ENCODE results near the gene ZMYM4.

ZMYM4 gene

DNA sequence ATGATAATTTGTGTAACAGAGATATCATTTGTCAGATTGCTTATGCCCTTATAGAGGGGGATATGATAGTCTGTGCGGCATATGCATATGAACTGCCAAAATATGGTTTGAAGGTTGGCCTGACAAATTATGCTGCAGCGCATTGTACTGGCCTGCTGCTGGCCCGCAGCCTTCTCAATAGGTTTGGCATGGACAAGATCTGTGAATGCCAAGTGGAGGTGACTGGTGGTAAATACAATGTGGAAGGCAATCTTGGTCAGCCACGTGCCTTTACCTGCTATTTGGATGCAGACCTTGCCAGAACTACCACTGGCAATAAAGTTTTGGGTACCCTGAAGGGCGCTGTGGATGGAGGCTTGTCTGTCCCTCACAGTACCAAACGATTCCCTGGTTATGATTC lies 82.4 kb downstream of the ZMYM4 start:
- TF ChIP-seq CTCF (IDR thresholded peaks at IDR 0.05): no peak
- no peak for DNase-seq (ENCODE audit: low spot score)

GRCh38 chr1:35359995-35360394 lies 91.5 kb downstream of the ZMYM4 start:
- H3K4me3 ChIP-seq: no peak overlapping the region
- no peak overlapping the region for H3K27ac ChIP-seq
- TF ChIP-seq CTCF (IDR thresholded peaks at IDR 0.05): no peak
- DNase-seq (ENCODE audit: low spot score): no peak

More for the DNA sequence above, 82.4 kb downstream of the ZMYM4 start:
- no peak overlapping the region for H3K4me3 ChIP-seq
- H3K27ac ChIP-seq: no peak overlapping the region

DNA sequence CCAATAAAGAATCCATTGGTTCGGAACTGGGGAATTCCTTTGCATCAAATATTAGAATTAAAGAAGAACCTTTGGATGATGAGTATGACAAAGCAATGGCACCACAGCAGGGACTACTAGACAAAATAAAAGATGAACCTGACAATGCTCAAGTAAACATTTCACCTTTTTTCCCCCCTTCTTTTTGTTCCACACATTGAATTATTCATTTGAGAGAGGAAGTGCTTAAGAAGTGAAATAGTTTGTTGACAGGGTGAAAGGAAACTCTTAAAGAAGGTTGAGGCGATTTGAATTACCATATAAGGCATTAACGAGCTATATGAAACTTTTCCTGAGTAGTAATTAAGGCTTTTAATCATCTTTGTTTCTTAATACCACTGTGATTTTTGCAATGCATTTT lies 93.1 kb downstream of the ZMYM4 start:
- no peak for TF ChIP-seq CTCF (IDR thresholded peaks at IDR 0.05)

GRCh38 chr1:35364741-35365140 lies 96.2 kb downstream of the ZMYM4 start:
- H3K4me3 ChIP-seq: no peak overlapping the region
- no peak for TF ChIP-seq CTCF (IDR thresholded peaks at IDR 0.05)
- no peak for DNase-seq (ENCODE audit: low spot score)

More for the DNA sequence above, 93.1 kb downstream of the ZMYM4 start:
- Histone ChIP-seq H3K4me3 (no peak overlapping the region), H3K27ac (no peak overlapping the region)
- no peak for DNase-seq (ENCODE audit: low spot score)

DNA sequence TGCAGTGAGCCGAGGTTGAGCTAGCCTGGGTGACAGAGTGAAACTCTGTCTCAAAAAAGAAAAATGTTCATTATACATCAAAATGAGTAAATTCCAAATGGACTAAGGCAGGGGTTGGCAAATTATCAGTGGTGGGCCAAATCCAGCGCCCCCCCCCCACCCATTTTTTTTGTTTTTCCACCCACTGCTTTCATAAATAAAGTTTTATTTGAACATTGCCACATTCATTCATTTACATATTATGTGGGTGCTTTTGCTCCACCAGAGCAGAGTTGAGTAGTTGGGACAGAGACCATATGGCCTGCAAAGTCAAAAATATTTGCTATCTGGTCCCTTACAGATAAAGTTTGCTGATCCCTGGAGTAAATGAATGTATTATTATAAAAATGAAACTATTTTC lies 99.4 kb downstream of the ZMYM4 start:
- no peak overlapping the region for H3K4me3 ChIP-seq
- no peak overlapping the region for H3K27ac ChIP-seq
- DNase-seq (ENCODE audit: low spot score): no peak
- TF ChIP-seq CTCF (IDR thresholded peaks at IDR 0.05): no peak

More at GRCh38 chr1:35364741-35365140, 96.2 kb downstream of the ZMYM4 start:
- no peak overlapping the region for H3K27ac ChIP-seq

DNA sequence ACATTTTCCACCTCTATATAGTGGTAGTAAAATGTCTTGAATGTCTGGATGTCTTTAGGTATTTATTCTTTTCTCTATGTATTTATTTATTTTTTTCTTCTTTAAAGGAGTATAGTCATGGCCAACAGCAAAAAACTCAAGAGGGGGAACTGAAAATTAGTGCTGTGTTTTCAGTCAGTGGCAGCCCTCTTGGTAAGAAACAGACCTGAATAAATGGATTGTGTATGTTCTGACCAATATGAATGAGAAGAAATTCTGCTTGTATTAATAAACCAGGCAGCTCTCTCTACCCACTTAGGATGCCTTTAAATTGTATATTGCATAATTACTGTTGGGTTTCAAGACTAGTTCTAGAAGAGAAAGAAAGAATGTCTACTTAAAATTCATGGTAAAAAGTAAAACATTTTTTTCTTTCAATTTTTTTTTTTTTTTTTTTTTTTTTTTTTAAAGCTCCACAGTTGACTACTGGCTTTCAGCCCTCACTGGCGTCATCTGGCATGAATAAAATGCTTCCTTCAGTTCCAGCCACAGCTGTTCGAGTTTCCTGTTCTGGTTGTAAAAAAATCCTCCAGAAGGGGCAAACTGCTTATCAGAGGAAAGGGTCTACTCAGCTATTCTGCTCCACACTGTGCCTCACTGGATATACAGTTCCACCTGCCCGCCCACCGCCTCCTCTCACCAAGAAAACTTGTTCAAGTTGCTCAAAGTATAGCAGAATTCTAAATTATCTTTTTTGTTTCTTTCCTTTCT lies 101.6 kb downstream of the ZMYM4 start:
- peak overlapping the region in 1 of 2 donors; percentile 60 for H3K27ac ChIP-seq
- no peak overlapping the region for H3K4me3 ChIP-seq
- no peak for DNase-seq (ENCODE audit: low spot score)
- no peak for TF ChIP-seq CTCF (IDR thresholded peaks at IDR 0.05)

- Histone ChIP-seq H3K4me3 (no peak overlapping the region), H3K27ac (no peak overlapping the region)
- no peak for TF ChIP-seq CTCF (IDR thresholded peaks at IDR 0.05)
- no peak for DNase-seq (ENCODE audit: low spot score)
Observed at GRCh38 chr1:35371506-35371905, 103.0 kb downstream of the ZMYM4 start.

Measured in coronary artery (tissue), 2 donors.